ENCODE data around the gene NUTM2F. TPM values are rescaled to one million over a fixed set of nuclear protein-coding genes. Genes with fewer than 3 reads are reported as not detected.
"Not testable (repeated sequence)": the region's sequence is repeated elsewhere in the genome, so short reads cannot be mapped to it uniquely, and the experiment has no call there.

Gene NUTM2F
- total RNA-seq, 3 donors from 2014 or later = not detected

GRCh38 chr9:94287877-94288513 is 40.4 kb downstream of the NUTM2F start:
- no peaks in the 10 kb centered on the region for H3K4me1 ChIP-seq (ENCODE audit: low read depth)
- no peak for TF ChIP-seq CTCF (IDR thresholded peaks at IDR 0.05)
- intact Hi-C loops (cut with DNase I, micrococcal nuclease) = no loop called here
- H3K36me3 ChIP-seq (ENCODE audit: low read depth) = no peaks in the 10 kb centered on the region
- ATAC-seq (no peak), DNase-seq (no peak)
- no peak overlapping the region for H3K4me3 ChIP-seq
- no peaks in the 10 kb centered on the region for H3K9me3 ChIP-seq

GRCh38 chr9:94286116-94286515 is 42.3 kb downstream of the NUTM2F start:
- ATAC-seq (no peak), DNase-seq (no peak)
- TF ChIP-seq CTCF (IDR thresholded peaks at IDR 0.05) = no peak
- intact Hi-C loops (cut with DNase I, micrococcal nuclease) = no loop called here
- Histone ChIP-seq H3K36me3 (ENCODE audit: low read depth) (no peaks in the 10 kb centered on the region), H3K4me1 (ENCODE audit: low read depth) (no peaks in the 10 kb centered on the region), H3K4me3 (no peak overlapping the region), H3K9me3 (no peaks in the 10 kb centered on the region)

- DNase-seq (no peak), ATAC-seq (no peak)
- no peak for TF ChIP-seq CTCF (IDR thresholded peaks at IDR 0.05)
- Histone ChIP-seq H3K4me3 (no peak overlapping the region), H3K36me3 (ENCODE audit: low read depth) (no peaks in the 10 kb centered on the region), H3K9me3 (peaks cover 2% of the 10 kb centered on the region), H3K4me1 (ENCODE audit: low read depth) (peaks cover 19% of the 10 kb centered on the region)
- intact Hi-C loops (cut with DNase I, micrococcal nuclease) = no loop called here
Measured at GRCh38 chr9:94281101-94281500, 47.3 kb downstream of the NUTM2F start.

GRCh38 chr9:94280409-94280989 is 47.9 kb downstream of the NUTM2F start:
- Histone ChIP-seq H3K4me3 (no peak overlapping the region), H3K4me1 (ENCODE audit: low read depth) (peaks cover 19% of the 10 kb centered on the region), H3K9me3 (peaks cover 2% of the 10 kb centered on the region), H3K36me3 (ENCODE audit: low read depth) (no peaks in the 10 kb centered on the region)
- intact Hi-C loops (cut with DNase I, micrococcal nuclease) = no loop called here
- no peak for TF ChIP-seq CTCF (IDR thresholded peaks at IDR 0.05)
- DNase-seq (no peak), ATAC-seq (no peak)

- no peak for TF ChIP-seq CTCF (IDR thresholded peaks at IDR 0.05)
- H3K36me3 ChIP-seq (ENCODE audit: low read depth) = no peaks in the 10 kb centered on the region
Measured at GRCh38 chr9:94277885-94278536, 50.4 kb downstream of the NUTM2F start.

GRCh38 chr9:94277029-94277428 is 51.4 kb downstream of the NUTM2F start:
- H3K4me1 ChIP-seq (ENCODE audit: low read depth) = peaks cover 19% of the 10 kb centered on the region
- H3K9me3 ChIP-seq; H3K4me3 ChIP-seq; DNase-seq; ATAC-seq; intact Hi-C loops (cut with DNase I, micrococcal nuclease); H3K36me3 ChIP-seq (ENCODE audit: low read depth): not testable (repeated sequence)

More at GRCh38 chr9:94277885-94278536, 50.4 kb downstream of the NUTM2F start:
- intact Hi-C loops (cut with DNase I, micrococcal nuclease) = no loop called here
- Histone ChIP-seq H3K4me1 (ENCODE audit: low read depth) (peaks cover 19% of the 10 kb centered on the region), H3K4me3 (no peak overlapping the region), H3K9me3 (peaks cover 2% of the 10 kb centered on the region)
- DNase-seq (peak in 1 of 3 donors; percentile 50), ATAC-seq (peak; percentile 88)

Data from mucosa of descending colon (tissue), 3 donors.